ENCODE data around the gene CDH11.

Gene CDH11

GRCh38 chr16:65119901-65120401, 1.9 kb downstream of the CDH11 start:
- Histone ChIP-seq H3K27ac (no peak overlapping the region), H3K36me3 (no peaks in the 10 kb centered on the region), H3K4me3 (ENCODE audit: low read depth in 1 of 2, low read length in 1 of 2) (no peak overlapping the region), H3K27me3 (peaks cover 78% of the 10 kb centered on the region), H3K9me3 (no peaks in the 10 kb centered on the region), H3K4me1 (ENCODE audit: control insufficient read depth in 1 of 2, insufficient read depth in 1 of 2, low read depth in 1 of 2, low read length in 1 of 2) (no peaks in the 10 kb centered on the region)
- no peak for TF ChIP-seq CTCF (IDR thresholded peaks at IDR 0.05)

GRCh38 chr16:65119435-65119834, 2.4 kb downstream of the CDH11 start:
- H3K4me1 ChIP-seq (ENCODE audit: control insufficient read depth in 1 of 2, insufficient read depth in 1 of 2, low read depth in 1 of 2, low read length in 1 of 2): no peaks in the 10 kb centered on the region
- H3K27me3 ChIP-seq: peaks cover 73% of the 10 kb centered on the region
- no peak overlapping the region for H3K27ac ChIP-seq
- no peak overlapping the region for H3K4me3 ChIP-seq (ENCODE audit: low read depth in 1 of 2, low read length in 1 of 2)
- no peaks in the 10 kb centered on the region for H3K36me3 ChIP-seq
- H3K9me3 ChIP-seq: no peaks in the 10 kb centered on the region
- TF ChIP-seq CTCF (IDR thresholded peaks at IDR 0.05): no peak

- Histone ChIP-seq H3K4me1 (ENCODE audit: control insufficient read depth in 1 of 2, insufficient read depth in 1 of 2, low read depth in 1 of 2, low read length in 1 of 2) (no peaks in the 10 kb centered on the region), H3K36me3 (no peaks in the 10 kb centered on the region), H3K9me3 (no peaks in the 10 kb centered on the region), H3K27me3 (peaks cover 67% of the 10 kb centered on the region), H3K4me3 (ENCODE audit: low read depth in 1 of 2, low read length in 1 of 2) (no peak overlapping the region), H3K27ac (no peak overlapping the region)
- TF ChIP-seq CTCF (IDR thresholded peaks at IDR 0.05): no peak
Measured at GRCh38 chr16:65118871-65119270, 3.0 kb downstream of the CDH11 start.

- TF ChIP-seq CTCF (IDR thresholded peaks at IDR 0.05): no peak
- no peak overlapping the region for H3K27ac ChIP-seq
- no peaks in the 10 kb centered on the region for H3K4me1 ChIP-seq (ENCODE audit: control insufficient read depth in 1 of 2, insufficient read depth in 1 of 2, low read depth in 1 of 2, low read length in 1 of 2)
- no peaks in the 10 kb centered on the region for H3K36me3 ChIP-seq
- H3K4me3 ChIP-seq (ENCODE audit: low read depth in 1 of 2, low read length in 1 of 2): no peak overlapping the region
- no peaks in the 10 kb centered on the region for H3K9me3 ChIP-seq
- peaks cover 58% of the 10 kb centered on the region for H3K27me3 ChIP-seq
Measured at GRCh38 chr16:65117811-65118448, 3.9 kb downstream of the CDH11 start.

- Histone ChIP-seq H3K36me3 (no peaks in the 10 kb centered on the region), H3K4me3 (ENCODE audit: low read depth in 1 of 2, low read length in 1 of 2) (no peak overlapping the region), H3K27ac (no peak overlapping the region), H3K9me3 (no peaks in the 10 kb centered on the region), H3K27me3 (peaks cover 48% of the 10 kb centered on the region), H3K4me1 (ENCODE audit: control insufficient read depth in 1 of 2, insufficient read depth in 1 of 2, low read depth in 1 of 2, low read length in 1 of 2) (no peaks in the 10 kb centered on the region)
- TF ChIP-seq CTCF (IDR thresholded peaks at IDR 0.05): no peak
Measured at GRCh38 chr16:65116818-65117430, 4.9 kb downstream of the CDH11 start.

Data from neutrophil (primary cell).